C4-2B (cell line): ENCODE measurements around the gene TMEM270.

ENCODE experiments used
- CTCF ChIP-seq: fragments of 450-650 bp; conservative IDR thresholded peaks from 2 replicates; pipeline ENCODE4 v1.5.1; 2017; ENCODE audit warnings: mild to moderate bottlenecking
- ZFX ChIP-seq: fragments of 450-650 bp; IDR thresholded peaks from 2 replicates; pipeline ENCODE4 v1.6.1; 2017

- TF ChIP-seq CTCF: no peak; the same call in 1 of the 2 replicates
- no peak for TF ChIP-seq ZFX
Measured at GRCh38 chr7:73865738-73866445, 4.9 kb downstream of the TMEM270 start.
